Activated CD4-positive, alpha-beta T cell treated with anti-CD3 and anti-CD28 coated beads, Interleukin-2, amount 50 U/mL, for 16 hours (primary cell): ENCODE measurements around the gene PTGR3.

ENCODE experiments used
- DNase-seq: peaks from one replicate; pipeline ENCODE4 v3.0.0-alpha.2; 2020

Gene PTGR3

DNA sequence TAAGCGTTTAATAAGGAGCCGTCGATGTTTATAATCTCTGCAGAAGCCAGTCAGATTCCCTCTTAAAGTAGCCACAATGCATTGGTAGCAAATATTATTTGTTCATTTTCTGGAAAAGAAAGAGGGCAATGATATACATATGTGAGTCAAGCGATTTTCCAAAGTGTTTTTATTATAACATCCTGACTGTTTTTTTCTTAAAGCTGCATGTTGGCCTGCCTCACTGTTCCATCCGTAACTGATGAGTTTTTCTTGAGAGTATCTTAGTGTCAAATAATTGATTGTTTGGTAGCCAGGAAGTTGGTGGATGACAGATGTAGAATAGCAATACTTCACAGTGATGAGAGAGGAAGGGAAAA is 5.4 kb upstream of the PTGR3 start:
- no peak for DNase-seq

DNA sequence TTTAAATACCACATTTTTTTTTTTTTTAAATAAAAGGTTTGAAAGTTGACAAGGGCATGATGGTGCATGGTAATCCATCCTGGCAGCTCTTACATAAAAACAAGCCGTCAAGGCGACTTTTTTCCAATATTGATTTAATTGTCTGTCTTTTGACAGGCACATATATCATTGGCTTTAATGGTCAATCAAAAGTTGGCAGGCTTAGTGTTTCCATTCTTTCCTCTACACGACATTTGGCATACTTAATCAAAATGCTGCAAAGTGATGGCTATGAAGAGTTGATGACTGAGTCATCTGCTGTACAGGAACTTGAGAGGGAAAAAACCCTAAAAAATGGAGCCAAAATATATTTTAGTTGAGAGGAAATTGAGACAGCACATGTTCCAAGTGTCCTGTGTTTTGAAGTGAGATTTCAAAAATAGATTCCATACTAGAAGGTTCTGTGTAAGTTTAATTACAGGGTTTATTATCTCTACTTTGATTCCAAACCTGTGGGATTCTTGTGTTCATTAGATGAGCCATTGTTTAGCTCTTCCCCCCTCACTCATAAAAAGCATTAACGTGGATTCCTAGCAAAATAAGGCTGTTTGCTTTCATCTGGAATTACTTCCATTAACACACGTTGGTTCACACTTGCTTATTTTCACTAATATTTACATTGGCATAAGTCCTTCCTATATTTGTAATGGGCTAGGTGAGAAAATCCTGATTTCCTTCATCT is 4.8 kb upstream of the PTGR3 start:
- DNase-seq: no peak

DNA sequence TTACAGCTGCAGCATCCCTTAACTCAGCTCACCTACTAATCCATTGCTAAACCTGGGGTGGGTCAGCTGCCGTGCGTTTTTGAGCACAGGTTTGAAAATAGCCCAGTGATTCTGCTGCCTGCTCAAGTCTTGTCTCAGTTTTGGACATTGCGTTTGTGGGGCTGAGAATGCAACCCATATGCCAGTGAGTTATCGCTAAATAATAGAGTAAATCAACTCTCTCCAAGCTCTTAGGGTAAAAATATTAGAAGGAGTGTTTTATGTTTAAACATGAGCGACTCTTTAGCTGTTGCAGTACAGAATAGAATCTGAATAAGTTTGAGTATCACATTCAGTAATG is 3.8 kb upstream of the PTGR3 start:
- DNase-seq: no peak

DNA sequence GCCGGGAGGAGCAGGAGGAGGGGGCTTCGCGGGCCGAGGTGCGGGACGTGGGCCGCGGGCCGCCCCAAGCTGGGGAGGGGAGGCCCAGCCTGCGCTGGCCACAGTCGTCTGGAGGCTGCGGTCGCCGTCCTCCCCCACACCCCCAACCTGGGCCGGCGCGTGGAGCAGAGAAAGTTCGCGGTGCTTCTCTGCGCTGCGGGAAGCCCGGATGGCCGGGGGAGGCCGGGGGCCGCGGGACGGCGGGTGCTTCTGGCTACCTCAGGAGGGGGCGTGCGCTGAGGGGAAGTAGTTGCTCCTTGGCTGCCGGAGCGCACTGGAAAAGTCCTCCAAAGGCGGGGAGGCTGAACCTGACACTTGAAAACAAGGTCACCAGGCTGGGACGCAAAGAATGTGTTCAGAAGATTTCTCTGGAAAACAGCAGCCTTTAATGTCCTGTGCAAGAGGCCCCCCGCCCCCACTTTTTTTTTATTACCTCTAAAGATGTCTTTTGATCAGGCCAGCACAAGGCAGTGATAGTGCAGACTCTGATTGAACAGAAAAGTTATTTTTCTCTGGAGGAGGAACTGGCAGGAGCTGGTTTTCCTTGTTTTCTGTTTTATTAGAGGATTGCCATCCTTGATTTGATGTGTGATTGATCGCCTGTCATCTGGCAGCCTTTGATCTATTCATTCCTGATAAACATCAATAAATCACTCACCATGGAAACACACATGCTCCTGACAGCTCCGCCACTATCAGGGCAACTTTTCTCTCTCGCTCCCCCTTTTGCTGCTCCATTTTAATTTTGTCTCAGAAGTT is 3.2 kb upstream of the PTGR3 start:
- peak; percentile 30 for DNase-seq

DNA sequence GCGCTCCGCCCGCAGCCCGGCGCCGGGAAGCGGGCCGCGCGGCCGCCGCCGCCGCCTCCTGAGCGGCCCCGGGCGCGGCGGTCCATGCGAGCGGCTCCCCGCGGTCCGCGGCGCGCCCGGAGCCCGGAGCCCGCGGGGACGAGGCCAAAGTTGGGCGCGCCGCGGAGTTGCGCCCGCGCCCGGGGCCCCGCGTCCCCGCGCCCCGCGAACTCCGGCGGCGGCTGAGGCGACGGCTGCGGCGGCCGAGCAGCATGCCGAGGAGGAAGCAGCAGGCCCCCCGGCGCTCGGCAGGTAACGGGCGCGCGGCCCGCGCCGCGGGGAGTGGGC is 2.6 kb upstream of the PTGR3 start:
- no peak for DNase-seq

DNA sequence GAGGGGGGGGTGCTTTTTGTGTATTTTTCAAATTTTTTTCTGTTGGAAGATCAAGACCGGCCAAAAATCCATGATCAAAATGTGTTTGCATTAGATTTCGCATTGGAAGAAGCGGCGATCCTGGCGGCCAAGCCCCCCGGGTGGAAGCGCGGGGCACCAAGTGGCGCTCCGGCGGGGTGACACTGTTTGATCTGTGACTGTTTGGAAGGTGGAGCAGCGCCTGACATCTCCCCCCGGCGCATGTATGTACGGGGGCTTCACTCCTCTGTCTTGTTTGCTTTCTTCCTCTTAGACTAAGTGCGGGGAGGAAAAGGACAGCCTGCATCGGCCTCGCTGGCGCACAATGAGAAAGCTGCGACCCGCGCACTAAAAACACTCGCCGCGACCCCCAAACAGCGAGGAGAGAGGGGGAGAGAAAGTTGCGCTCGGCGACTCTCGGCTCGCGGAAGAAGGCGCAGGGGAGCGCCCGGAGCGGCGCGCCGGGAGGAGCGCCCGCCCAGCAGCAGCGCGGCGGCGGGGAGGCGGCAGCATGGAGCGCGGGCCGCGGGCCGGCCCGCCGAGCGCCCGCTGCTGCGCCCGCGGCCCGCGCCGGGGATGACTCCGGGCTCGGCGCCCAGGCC is 2.2 kb upstream of the PTGR3 start:
- peak; percentile 23 for DNase-seq

DNA sequence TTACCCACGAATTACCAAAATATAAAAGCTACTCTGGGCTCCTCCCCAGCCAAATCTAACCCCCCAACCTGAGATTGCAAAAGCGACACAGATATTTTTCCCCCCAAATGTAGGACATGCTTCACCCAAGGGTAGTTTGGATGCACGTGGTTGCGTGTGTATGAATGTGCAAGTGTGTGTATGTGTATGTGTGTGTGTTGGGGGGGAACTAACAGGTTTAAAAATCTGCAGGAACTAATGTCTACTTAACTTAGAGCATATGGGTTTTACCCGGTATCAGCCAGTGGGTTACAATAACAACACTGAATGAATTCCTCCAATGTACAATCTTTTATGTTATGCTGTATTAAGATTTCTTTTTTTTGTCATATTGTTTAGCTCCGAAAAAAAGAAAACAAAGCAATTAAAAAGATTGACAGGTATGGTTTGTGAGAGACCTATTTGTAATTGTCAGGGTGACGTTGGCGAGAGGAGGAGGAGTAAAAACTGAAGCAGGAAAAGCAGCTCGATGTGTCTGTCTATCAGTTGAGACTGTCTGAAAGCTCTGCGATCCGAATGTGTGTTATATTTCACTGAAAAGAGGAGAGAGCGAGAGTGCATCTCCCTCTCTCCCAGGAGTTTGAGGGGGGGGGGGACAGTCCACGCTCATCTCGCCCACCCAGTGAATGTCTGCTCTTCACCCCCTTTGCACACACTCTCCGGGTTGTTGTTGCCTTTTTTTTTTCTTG is 1.5 kb upstream of the PTGR3 start, which contains the start of gene TSHZ1:
Gene TSHZ1, plus strand, starts transcription at position 524 of the 728 bp plus-strand sequence. CDS start 1,080 bp downstream, outside the sequence.
- peak; percentile 88 for DNase-seq

DNA sequence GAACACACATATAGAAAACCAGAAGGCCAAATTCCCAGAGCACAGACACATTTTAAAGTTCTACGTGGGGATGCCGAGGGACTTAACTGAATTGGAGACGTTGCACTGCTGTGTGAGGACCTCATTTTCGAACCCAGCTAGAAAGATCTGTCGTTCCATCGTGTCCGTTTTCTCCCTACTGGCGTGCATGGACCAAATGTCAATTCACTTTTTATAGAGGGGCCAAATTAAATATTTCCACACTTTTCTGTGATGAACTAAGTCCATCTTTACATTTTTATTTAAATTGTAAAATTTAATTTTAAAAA is 966 bp upstream of the PTGR3 start:
- no peak for DNase-seq

DNA sequence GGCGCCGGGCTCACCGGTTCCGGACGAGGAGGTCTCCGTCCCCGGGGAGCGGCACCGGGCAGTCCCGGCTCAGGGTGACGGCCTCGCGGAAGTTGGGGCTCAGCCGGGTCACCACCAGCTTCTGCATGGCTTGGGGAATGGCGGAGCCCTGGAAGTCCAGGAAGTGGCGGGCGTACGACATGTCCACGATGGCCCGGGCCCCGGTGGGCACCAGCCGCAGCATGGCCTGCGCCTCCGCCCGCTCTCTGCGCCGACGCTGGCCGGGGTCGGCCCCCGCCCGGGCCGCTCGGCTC is 157 bp downstream of the PTGR3 start:
- DNase-seq: no peak

DNA sequence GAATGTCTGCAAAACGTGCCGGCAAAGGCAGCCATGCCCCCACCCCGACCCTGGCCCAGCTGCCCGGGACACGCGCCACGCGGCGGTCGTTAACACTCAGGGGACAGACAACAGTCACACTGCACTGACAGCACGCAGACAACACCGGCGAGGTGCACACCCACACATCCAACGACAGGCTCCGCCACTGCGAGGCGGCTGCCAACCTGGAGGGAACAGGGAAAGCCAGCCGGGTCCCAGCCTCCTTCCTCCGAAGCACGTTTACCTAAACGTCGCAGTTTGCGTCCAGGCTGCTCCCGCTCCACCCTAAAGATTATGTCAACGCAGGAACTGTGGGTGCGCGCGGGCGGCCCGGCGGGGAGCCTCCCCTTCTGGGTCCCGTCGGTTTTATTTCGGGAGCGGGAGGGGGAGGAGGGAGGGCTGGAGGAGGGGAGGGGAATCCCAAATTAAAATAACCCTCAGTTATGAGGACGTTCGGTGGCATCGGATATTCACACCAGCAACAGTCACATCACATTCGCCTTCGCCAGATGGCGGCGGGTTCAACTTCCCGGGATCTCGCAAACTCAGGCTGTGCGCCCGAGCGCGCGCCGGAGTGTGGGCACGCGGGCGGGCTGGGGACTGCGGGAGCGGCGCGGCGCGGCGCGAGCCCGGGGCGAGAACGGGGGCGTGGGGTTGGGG is 644 bp downstream of the PTGR3 start:
- DNase-seq: peak; percentile 54

DNA sequence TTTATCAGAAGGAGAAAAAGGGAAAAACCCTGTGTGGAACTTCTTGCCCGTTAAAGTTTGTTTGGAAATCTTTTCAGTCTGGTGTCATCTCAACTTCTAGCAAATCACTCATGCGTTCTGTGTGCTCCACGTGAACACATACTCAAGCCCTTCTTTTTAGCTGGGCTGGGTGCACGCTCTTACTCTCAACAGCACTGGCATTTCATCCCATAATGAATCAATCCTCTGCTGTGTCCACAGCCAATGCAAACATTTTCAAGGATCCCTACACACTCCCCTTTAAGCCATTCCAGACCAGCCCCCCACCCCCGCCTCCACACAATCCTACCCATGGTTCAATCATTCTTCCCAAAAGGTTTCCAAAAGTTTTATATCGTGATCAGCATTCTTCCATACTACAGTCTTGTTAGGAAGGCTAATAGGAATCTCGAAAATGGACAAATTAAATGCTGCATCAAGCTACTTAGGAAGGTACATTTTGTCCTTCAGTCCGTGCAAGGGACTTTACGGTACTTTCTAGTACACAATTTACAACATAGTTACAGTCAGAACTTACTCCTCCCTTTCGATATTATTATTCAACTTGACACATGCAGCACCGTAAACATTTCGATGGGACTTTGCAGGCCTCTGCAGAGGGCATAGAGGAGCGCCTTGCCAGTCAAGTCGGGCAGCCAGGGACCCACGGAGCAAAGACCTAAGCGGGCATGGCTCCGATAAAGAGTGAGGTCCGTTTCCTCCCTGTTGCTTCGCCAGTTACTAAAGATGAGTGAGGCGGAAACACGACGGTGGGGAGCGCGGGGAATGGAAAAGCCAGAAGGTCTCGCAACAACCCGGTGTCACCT is 1.4 kb downstream of the PTGR3 start:
- DNase-seq: peak; percentile 77

DNA sequence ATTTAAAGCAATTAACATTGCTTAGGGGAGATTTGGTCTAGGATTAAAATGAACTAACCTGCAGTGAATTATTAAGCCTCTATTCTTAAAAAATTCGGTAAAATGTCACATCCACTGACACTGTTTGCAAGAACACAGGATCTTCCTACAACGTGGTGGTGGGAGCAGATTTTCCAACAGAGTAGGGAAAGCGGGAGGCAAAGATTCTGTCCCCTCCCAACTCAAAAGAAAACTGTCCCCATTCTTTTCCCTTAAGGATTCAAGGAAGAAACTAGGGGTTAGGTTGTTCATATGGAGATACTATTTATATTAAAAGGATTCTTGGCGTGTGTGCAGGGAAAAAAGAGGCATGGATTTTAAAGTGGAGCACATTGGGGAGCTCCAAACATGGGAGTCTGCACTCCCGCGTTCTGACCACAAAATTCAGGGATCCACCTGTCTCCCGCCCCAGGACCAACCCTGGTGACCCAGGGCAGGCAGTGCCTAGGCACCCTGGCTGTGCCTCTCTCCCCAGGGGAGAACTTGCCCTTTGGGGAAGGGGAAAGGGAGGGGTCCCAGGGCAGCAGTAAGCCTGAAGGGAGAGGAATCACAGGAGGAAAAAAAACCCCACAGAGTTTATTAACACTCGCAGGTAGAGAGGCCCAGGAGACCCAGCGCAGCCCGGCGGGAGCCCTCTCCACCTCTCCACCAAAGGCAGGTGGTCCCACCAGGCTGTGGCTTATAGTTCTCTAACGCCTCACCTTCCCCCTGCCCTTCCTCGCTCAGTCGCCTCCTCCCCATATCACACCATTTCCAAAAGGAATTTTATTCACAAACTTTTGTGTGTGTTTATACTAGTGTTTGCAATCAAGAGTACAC is 2.3 kb downstream of the PTGR3 start:
- DNase-seq: no peak

DNA sequence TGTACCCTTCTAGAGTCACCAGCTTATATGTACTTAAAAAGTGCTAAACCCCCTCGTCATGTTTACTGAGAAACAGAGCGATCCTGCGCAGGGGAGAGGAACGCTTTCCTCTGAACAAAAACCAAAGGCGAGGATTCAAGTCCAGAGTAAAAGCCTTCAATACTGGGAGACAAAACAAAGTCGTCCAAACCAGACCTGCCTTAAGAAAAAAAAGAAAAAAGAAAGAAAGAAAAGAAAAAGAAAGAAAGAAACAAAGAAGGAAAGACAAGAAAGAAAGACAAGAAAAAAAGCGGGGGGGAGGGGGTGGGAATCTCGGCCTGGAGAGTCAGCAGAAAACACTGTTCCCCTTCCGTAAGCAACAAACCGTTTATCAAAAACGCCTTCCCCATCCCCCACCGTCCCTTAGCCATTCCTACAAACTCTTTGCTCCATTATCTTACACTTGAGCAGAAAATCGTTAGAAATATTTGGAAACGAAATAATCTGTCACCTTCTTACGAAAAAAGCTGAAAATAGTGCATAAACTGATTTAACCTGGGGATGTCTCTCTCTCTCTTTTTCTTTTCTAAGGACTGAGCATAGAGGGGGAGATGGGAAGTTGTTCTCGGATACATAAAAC is 3.3 kb downstream of the PTGR3 start:
- no peak for DNase-seq

DNA sequence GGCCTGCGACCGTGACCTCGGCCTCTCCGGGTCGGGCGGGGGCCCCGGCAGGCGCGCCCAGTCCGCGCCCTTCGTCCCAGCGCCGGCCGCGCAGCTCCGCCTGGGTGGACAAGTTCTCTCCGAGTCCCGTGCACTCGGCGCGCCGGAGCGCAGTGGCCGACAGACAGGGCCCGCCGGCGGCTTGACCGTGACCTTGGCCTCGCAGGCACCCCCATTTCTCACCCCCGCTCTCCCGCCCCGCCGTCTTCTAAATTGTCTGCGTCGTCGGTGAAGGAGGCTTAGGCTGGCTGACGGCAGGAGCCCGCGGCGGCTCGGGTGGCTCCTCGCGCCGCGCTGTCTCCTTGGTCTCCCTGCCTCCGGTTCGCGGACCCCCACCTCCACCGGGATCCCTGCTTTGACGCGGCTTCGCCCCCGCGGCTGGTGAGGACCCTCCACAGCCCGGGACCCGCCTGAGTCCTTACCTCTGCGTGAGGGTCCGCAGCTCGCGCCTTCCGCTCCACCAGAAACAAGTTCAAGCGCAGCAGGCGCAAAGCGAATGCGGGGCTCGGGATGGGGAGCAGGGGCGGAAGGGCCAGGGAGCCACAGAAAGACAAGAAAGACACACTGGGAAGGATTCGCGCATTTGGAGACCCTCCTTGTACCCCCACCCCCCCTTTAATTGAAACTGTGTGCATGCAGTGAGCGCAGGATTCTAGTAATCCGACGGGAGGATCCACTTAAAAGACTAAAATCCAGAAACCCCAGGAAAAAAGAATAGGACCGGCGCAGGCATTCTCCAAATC is 4.0 kb downstream of the PTGR3 start:
- DNase-seq: no peak

DNA sequence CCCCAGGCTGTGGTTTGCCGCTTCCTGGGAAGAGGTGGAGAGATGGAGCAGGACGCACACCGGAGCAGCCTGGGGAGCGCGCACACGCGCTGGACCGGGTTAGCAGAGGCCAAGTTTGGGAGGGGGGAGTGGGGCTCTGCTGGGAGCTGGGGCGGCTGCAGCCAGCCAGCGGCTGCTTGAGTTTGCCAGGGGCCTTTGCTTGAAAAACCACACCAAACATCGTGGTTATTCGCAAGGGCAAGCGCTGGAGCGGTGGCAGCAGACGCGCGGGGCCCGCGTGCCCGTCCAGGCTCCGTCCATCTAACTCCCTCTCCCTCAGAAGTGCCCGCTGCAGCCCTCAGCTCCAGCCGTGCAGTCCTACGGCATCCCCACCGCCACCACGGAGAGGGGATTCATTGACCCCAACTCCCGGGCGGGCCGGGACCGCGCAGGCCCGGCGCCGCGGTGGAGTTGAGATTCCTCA is 4.6 kb downstream of the PTGR3 start:
- no peak for DNase-seq

DNA sequence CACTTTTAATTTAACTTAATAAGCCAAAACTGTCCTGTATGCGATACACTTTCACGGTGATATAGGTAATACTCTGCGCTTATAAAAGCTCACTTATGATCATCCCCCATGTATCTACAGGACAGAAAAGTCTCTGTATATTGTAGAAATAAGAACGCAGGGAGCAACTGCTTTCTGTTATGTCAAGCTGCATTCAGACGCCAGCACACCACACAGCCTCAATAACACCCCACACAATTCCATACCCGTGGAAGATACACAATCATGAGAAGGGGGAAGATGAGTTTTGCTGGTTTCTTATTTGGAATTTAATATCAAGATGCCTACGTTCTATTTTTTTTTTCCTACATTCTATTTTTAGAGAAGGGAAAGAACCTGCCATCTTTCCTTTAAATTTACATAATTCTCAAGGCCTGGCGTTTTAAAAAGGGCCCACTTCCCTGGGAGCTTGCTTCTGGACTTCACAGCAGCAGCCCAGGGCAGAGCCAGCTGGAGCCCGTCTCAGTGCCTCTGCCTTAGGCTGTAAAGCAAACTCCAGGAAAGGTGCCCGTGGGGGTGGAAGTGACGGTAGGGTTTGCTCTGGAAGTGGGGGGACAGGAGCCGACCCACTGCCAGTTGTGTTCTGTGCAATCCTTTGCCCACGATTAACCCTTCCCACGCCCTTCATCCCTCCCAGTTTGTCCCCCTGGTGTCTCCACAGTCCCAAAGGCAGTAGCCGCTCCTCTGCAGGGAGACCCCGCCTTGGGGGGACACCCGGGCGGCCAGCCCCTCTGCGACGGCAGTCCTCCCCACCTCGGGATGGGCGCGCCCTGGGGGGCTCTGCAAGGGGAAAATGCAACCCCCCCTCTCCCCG is 5.3 kb downstream of the PTGR3 start:
- DNase-seq: no peak

DNA sequence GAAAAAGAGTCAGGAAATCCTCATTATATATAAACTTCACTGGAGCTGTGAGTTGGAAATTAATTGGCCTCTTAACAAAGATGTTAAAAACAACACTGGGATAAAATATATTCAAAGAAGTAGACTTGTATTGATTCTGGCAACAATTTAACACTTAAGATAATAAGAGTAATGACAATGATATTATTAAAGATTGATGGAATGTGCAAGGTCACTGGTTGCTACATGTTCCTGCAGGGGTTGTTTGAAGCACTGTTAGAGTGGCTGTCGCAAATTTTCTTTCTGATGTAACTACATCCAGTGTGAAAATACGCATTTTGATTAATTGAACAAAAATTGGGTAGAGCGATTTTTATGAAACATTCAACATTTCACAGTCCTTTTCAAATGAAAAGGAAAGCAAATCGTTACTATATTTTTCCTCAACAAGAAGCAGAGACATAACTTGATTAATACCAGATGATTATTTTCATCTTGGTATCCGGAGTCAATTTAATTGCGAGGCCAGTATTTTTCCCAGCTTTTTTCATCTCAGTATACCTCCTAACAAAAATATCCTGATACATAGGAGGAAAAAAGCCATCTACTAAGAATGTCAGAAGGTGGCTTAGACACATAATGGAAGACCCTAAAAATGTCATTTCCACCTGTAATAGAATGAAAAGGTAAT is 6.1 kb downstream of the PTGR3 start:
- DNase-seq: no peak
